Mesenchymal stem cell (in vitro differentiated cells and primary cell): ENCODE measurements around the gene PAFAH2.
A peak's percentile ranks its signal among the peaks of the same experiment; 100 is the strongest.

ENCODE experiments used
- DNase-seq: peaks from one replicate; pipeline ENCODE4 v3.0.0-alpha.2; 2013
- H2AFZ ChIP-seq: one replicate; pipeline ENCODE4 v1.6.1; 2013; ENCODE audit warnings: low read depth, mild to moderate bottlenecking, control low read depth, inconsistent platforms, low read length, moderate library complexity
- H2AK5ac ChIP-seq: 2 replicates; pipeline ENCODE4 v1.6.1; 2013; ENCODE audit warnings: low read length, moderate library complexity, mild to moderate bottlenecking, inconsistent platforms; ENCODE audit not compliant: severe bottlenecking
- H2BK120ac ChIP-seq: one replicate; pipeline ENCODE4 v1.6.1; 2013; ENCODE audit warnings: low read depth, mild to moderate bottlenecking, inconsistent platforms, low read length, moderate library complexity
- H2BK12ac ChIP-seq, 2 experiments: one replicate each; pipeline ENCODE4 v1.6.1; 2013; ENCODE audit warnings: inconsistent platforms in 2 of 2, low read length in 2 of 2, mild to moderate bottlenecking in 2 of 2, moderate library complexity in 2 of 2, control low read depth in 1 of 2
- H2BK15ac ChIP-seq: one replicate; pipeline ENCODE4 v1.6.1; 2013; ENCODE audit warnings: mild to moderate bottlenecking, low read depth, inconsistent platforms; ENCODE audit not compliant: poor library complexity, severe bottlenecking
- H2BK5ac ChIP-seq: 2 replicates; pipeline ENCODE4 v1.6.1; 2013; ENCODE audit warnings: low read depth, mild to moderate bottlenecking, low read length, control low read depth, inconsistent platforms; ENCODE audit not compliant: poor library complexity, severe bottlenecking
- H3K14ac ChIP-seq, 2 experiments: one replicate each; pipeline ENCODE4 v1.6.1; 2013; ENCODE audit warnings: inconsistent platforms in 2 of 2, low read length in 2 of 2, control low read depth in 1 of 2, mild to moderate bottlenecking in 1 of 2, moderate library complexity in 1 of 2
- H3K18ac ChIP-seq, 2 experiments: one replicate each; pipeline ENCODE4 v1.6.1; 2013; ENCODE audit warnings: inconsistent platforms in 2 of 2, low read length in 2 of 2, control low read depth in 1 of 2, low read depth in 1 of 2, mild to moderate bottlenecking in 1 of 2
- H3K23ac ChIP-seq, 2 experiments: one replicate each; pipeline ENCODE4 v1.6.1; 2013; ENCODE audit warnings: inconsistent platforms in 2 of 2, low read length in 2 of 2, mild to moderate bottlenecking in 2 of 2, moderate library complexity in 2 of 2, control low read depth in 1 of 2
- H3K27ac ChIP-seq: 2 replicates; pipeline ENCODE4 v1.5.1; 2013; ENCODE audit warnings: mild to moderate bottlenecking, moderate library complexity, low read length, control low read depth, inconsistent platforms; ENCODE audit not compliant: poor library complexity, severe bottlenecking
- H3K27me3 ChIP-seq, 2 experiments: 2 replicates each; pipeline versions ENCODE4 v1.6.1 to v1.7.0; 2013; ENCODE audit warnings: low read length in 2 of 2, mild to moderate bottlenecking in 2 of 2, moderate library complexity in 2 of 2, control low read depth in 1 of 2, inconsistent platforms in 1 of 2; ENCODE audit not compliant: control insufficient read depth in 1 of 2, insufficient read depth in 1 of 2
- H3K36me3 ChIP-seq, 2 experiments: 2 replicates each; pipeline versions ENCODE4 v1.6.1 to v1.7.0; 2013; ENCODE audit warnings: low read length in 2 of 2, control low read depth in 1 of 2, inconsistent platforms in 1 of 2, low read depth in 1 of 2, mild to moderate bottlenecking in 1 of 2; ENCODE audit not compliant: insufficient read depth in 2 of 2, control insufficient read depth in 1 of 2
- H3K4ac ChIP-seq, 2 experiments: one replicate each; pipeline ENCODE4 v1.6.1; 2013; ENCODE audit warnings: inconsistent platforms in 2 of 2, low read length in 2 of 2, mild to moderate bottlenecking in 2 of 2, moderate library complexity in 2 of 2, control low read depth in 1 of 2, low read depth in 1 of 2
- H3K4me1 ChIP-seq: 2 replicates; pipeline ENCODE4 v1.6.1; 2013; ENCODE audit warnings: low read depth, low read length, control low read depth; ENCODE audit not compliant: control insufficient read depth, insufficient read depth
- H3K4me2 ChIP-seq: 2 replicates; pipeline ENCODE4 v1.6.1; 2013; ENCODE audit warnings: low read length, mild to moderate bottlenecking, inconsistent platforms; ENCODE audit not compliant: poor library complexity, severe bottlenecking
- H3K4me3 ChIP-seq, 2 experiments: 2 replicates each; pipeline versions ENCODE4 v1.5.1 to v1.7.0; 2013; ENCODE audit warnings: low read length in 2 of 2, mild to moderate bottlenecking in 2 of 2, control low read depth in 1 of 2, low read depth in 1 of 2; ENCODE audit not compliant: insufficient read depth in 1 of 2
- H3K79me1 ChIP-seq: replicated peaks from 2 replicates; pipeline ENCODE4 v1.6.1; 2013; ENCODE audit warnings: mild to moderate bottlenecking, control low read depth, low read length, inconsistent platforms; ENCODE audit not compliant: poor library complexity, severe bottlenecking
- H3K9ac ChIP-seq: 2 replicates; pipeline ENCODE4 v1.7.0; 2013; ENCODE audit warnings: mild to moderate bottlenecking, low read length, moderate library complexity
- H3K9me3 ChIP-seq: 2 replicates; pipeline ENCODE4 v1.7.0; 2013; ENCODE audit warnings: mild to moderate bottlenecking, low read length; ENCODE audit not compliant: control insufficient read depth
- H4K8ac ChIP-seq: one replicate; pipeline ENCODE4 v1.6.1; 2013; ENCODE audit warnings: inconsistent platforms, mild to moderate bottlenecking, low read length, moderate library complexity
- H4K91ac ChIP-seq: one replicate; pipeline ENCODE4 v1.6.1; 2013; ENCODE audit warnings: mild to moderate bottlenecking, low read length, inconsistent platforms
- whole genome bisulfite sequencing: methylation state at CpG from one replicate; pipeline ENCODE4 v1.1.7; 2013; ENCODE audit warnings: mixed read lengths; 5-methylcytosine and 5-hydroxymethylcytosine counted together

PAFAH2 gene

DNA sequence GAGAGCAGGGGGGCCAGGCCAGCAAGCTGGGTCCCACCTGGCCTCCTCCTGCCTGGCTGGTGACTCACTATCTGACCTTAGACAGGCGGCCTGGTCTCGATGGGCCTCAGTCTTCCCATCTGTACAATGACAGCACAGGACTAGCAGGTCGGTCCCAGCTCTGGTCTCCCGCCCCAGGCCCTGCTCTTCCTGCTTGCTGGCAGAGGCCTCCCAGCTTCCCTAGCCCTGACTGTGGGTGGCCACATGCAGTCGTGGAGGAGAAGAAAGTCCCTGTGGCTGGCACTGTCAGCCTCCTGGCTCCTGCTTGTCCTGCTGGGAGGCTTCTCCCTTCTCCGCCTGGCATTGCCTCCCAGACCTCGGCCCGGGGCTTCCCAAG is 24.5 kb upstream of the PAFAH2 start:
- H3K14ac ChIP-seq, result peak overlapping the region in 1 of 2 experiments; percentile 22
- H3K4me3 ChIP-seq, result peak overlapping the region in 1 of 2 experiments; percentile 67
- no peak overlapping the region for H2AFZ ChIP-seq
- H3K27ac ChIP-seq, result no peak overlapping the region
- no peak overlapping the region for H3K9ac ChIP-seq
- H3K4ac ChIP-seq, result no peak overlapping the region
- 91% methylated on average over 8 of the region's 8 CpGs for WGBS
- peak overlapping the region; percentile 33 for H2BK15ac ChIP-seq
- H2BK12ac ChIP-seq, result peak overlapping the region in 1 of 2 experiments; percentile 87
- H4K91ac ChIP-seq, result no peak overlapping the region
- H3K4me2 ChIP-seq, result no peak overlapping the region
- H2BK120ac ChIP-seq, result no peak overlapping the region
- no peaks in the 10 kb centered on the region for H3K36me3 ChIP-seq
- H3K79me1 ChIP-seq, result peaks cover 6% of the 10 kb centered on the region
- no peak overlapping the region for H3K23ac ChIP-seq
- H2AK5ac ChIP-seq, result no peak overlapping the region
- H4K8ac ChIP-seq, result peak overlapping the region; percentile 91
- peaks cover 0 to 13% of the 10 kb centered on the region in 2 experiments for H3K27me3 ChIP-seq
- DNase-seq, result no peak
- H3K4me1 ChIP-seq, result peaks cover 45% of the 10 kb centered on the region
- H2BK5ac ChIP-seq, result no peak overlapping the region
- H3K18ac ChIP-seq, result peak overlapping the region in 1 of 2 experiments; percentile 67
- H3K9me3 ChIP-seq, result no peaks in the 10 kb centered on the region

DNA sequence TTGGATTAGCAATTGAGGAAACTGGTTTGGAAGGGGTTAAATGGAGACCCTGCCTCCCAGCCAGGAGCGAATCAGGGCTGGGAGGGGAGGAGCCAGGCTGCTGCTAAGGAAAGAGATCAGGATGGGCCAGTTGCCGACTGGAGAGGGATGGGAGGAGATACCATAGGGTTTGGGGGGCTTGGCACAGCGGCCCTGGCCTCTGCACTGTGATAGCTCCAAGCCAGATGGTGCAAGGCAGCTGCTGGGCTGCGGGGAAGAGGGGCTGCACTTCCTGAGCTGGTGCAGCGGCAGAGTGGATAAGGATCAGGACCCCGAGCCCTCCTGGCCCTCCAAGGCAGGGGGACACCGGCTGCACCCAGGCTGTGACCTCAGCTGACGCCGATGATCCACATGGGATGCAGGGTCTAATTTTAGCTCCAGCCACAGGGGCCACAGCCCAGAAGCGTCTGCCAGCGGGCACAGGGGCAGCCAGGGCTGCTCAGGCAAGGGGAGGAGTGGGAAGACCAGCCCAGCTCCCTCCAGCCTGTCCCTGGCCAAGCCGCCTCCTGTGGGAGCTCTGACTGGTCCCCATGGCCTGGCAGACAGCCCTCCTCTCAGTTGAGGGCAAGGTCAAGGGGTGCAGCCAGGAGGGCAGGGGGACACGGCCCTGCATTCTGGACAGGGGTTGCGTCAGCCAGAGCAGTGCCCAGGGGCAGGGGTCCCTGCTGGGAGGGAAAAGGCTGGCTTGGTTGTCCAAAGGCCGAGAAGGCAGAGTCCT is 24.0 kb upstream of the PAFAH2 start, which contains the start of gene EXTL1:
Gene EXTL1 (plus strand): TSS at position 129 of the 757 bp plus-strand sequence. CDS start 872 bp downstream, outside the sequence.
- H3K4me2 ChIP-seq, result peak within 1 kb of the TSS; percentile 81
- H3K18ac ChIP-seq, result peak within 1 kb of the TSS; percentile 58 to 67
- DNase-seq, result peak; percentile 46
- peaks cover 50% of the 10 kb centered on the region for H3K4me1 ChIP-seq
- H3K14ac ChIP-seq, result peak within 1 kb of the TSS in 1 of 2 experiments; percentile 22
- peak within 1 kb of the TSS; percentile 33 for H2BK15ac ChIP-seq
- H3K9me3 ChIP-seq, result no peaks in the 10 kb centered on the region
- H3K4me3 ChIP-seq, result peak within 1 kb of the TSS; percentile 51 to 67
- H3K4ac ChIP-seq, result peak within 1 kb of the TSS; percentile 4 to 79
- H3K27me3 ChIP-seq, result peaks cover 0 to 13% of the 10 kb centered on the region in 2 experiments
- H2BK120ac ChIP-seq, result no peak within 1 kb of the TSS
- H3K23ac ChIP-seq, result no peak within 1 kb of the TSS
- no peak within 1 kb of the TSS for H3K27ac ChIP-seq
- peaks cover 6% of the 10 kb centered on the region for H3K79me1 ChIP-seq
- 38% methylated on average over 15 of the region's 15 CpGs for WGBS
- no peak within 1 kb of the TSS for H2BK5ac ChIP-seq
- peak within 1 kb of the TSS; percentile 56 for H3K9ac ChIP-seq
- H4K91ac ChIP-seq, result peak within 1 kb of the TSS; percentile 89
- H3K36me3 ChIP-seq, result no peaks in the 10 kb centered on the region
- H2BK12ac ChIP-seq, result peak within 1 kb of the TSS; percentile 28 to 87
- H4K8ac ChIP-seq, result peak within 1 kb of the TSS; percentile 96
- H2AFZ ChIP-seq, result peak within 1 kb of the TSS; percentile 7
- H2AK5ac ChIP-seq, result no peak within 1 kb of the TSS

- H3K4me2 ChIP-seq, result peak overlapping the region; percentile 81
- H3K36me3 ChIP-seq, result no peaks in the 10 kb centered on the region
- no peak overlapping the region for H2AFZ ChIP-seq
- no peak overlapping the region for H2AK5ac ChIP-seq
- H2BK120ac ChIP-seq, result no peak overlapping the region
- peaks cover 0 to 13% of the 10 kb centered on the region in 2 experiments for H3K27me3 ChIP-seq
- H3K79me1 ChIP-seq, result peaks cover 6% of the 10 kb centered on the region
- H3K9me3 ChIP-seq, result no peaks in the 10 kb centered on the region
- no peak overlapping the region for H4K8ac ChIP-seq
- H2BK15ac ChIP-seq, result no peak overlapping the region
- H2BK12ac ChIP-seq, result peak overlapping the region; percentile 24 to 28
- peak overlapping the region in 1 of 2 experiments; percentile 19 for H3K18ac ChIP-seq
- no peak overlapping the region for H3K14ac ChIP-seq
- peaks cover 56% of the 10 kb centered on the region for H3K4me1 ChIP-seq
- peak overlapping the region in 1 of 2 experiments; percentile 67 for H3K4me3 ChIP-seq
- no peak overlapping the region for H3K27ac ChIP-seq
- no peak overlapping the region for H2BK5ac ChIP-seq
- H3K4ac ChIP-seq, result peak overlapping the region in 1 of 2 experiments; percentile 4
- peak overlapping the region; percentile 4 for H4K91ac ChIP-seq
- DNase-seq, result peak; percentile 63
- H3K23ac ChIP-seq, result no peak overlapping the region
- WGBS, result 74% methylated on average over 3 of the region's 6 CpGs
- no peak overlapping the region for H3K9ac ChIP-seq
These were observed 23.2 kb upstream of the PAFAH2 start for GRCh38 chr1:26020941-26021646.

GRCh38 chr1:26020330-26020768 is 22.5 kb upstream of the PAFAH2 start:
- no peak overlapping the region for H3K27ac ChIP-seq
- peaks cover 0 to 13% of the 10 kb centered on the region in 2 experiments for H3K27me3 ChIP-seq
- H3K9ac ChIP-seq, result no peak overlapping the region
- no peak overlapping the region for H3K23ac ChIP-seq
- peak overlapping the region in 1 of 2 experiments; percentile 19 for H3K18ac ChIP-seq
- no peaks in the 10 kb centered on the region for H3K9me3 ChIP-seq
- H3K4me3 ChIP-seq, result no peak overlapping the region
- peak overlapping the region in 1 of 2 experiments; percentile 28 for H2BK12ac ChIP-seq
- H4K91ac ChIP-seq, result no peak overlapping the region
- peaks cover 56% of the 10 kb centered on the region for H3K4me1 ChIP-seq
- no peak overlapping the region for H3K4me2 ChIP-seq
- DNase-seq, result no peak
- no peak overlapping the region for H3K4ac ChIP-seq
- no peak overlapping the region for H2AK5ac ChIP-seq
- H2BK5ac ChIP-seq, result no peak overlapping the region
- WGBS, result 82% methylated on average over 6 of the region's 6 CpGs
- no peaks in the 10 kb centered on the region for H3K36me3 ChIP-seq
- no peak overlapping the region for H2BK120ac ChIP-seq
- peaks cover 6% of the 10 kb centered on the region for H3K79me1 ChIP-seq
- no peak overlapping the region for H2BK15ac ChIP-seq
- no peak overlapping the region for H3K14ac ChIP-seq
- H4K8ac ChIP-seq, result no peak overlapping the region
- no peak overlapping the region for H2AFZ ChIP-seq
